OCI-LY1 (cell line): ENCODE measurements around the gene ADAM12.

ENCODE experiments used
- H2AFZ ChIP-seq: fragments of 200-600 bp; sonication (generic), shearing (Covaris generic); 2 replicates; pipeline ENCODE4 v1.6.0; 2014; ENCODE audit warnings: antibody characterized with exemption, mild to moderate bottlenecking, low read length
- H3F3A ChIP-seq: fragments of 200-600 bp; sonication (generic), shearing (Covaris generic); 2 replicates; pipeline ENCODE4 v1.6.0; 2014; ENCODE audit warnings: mild to moderate bottlenecking, antibody characterized with exemption, low read length, moderate library complexity; ENCODE audit not compliant: insufficient read depth
- H3K27ac ChIP-seq: fragments of 200-600 bp; sonication (generic); 2 replicates; pipeline ENCODE4 v1.5.1; 2014; ENCODE audit warnings: low read length, mixed run types, mild to moderate bottlenecking, low read depth; ENCODE audit not compliant: poor library complexity, severe bottlenecking
- H3K27me3 ChIP-seq: fragments of 200-600 bp; sonication (generic); 2 replicates; pipeline ENCODE4 v1.6.0; 2014; ENCODE audit warnings: antibody characterized with exemption, mild to moderate bottlenecking, low read length, moderate library complexity; ENCODE audit not compliant: insufficient read depth
- H3K36me3 ChIP-seq: fragments of 200-600 bp; sonication (generic); 2 replicates; pipeline ENCODE4 v1.6.1; 2014; ENCODE audit warnings: mild to moderate bottlenecking, antibody characterized with exemption, low read length, moderate library complexity, mixed read lengths; ENCODE audit not compliant: insufficient read depth
- H3K4me1 ChIP-seq: fragments of 200-600 bp; sonication (generic); 2 replicates; pipeline ENCODE4 v1.5.1; 2014; ENCODE audit warnings: mild to moderate bottlenecking, low read length, moderate library complexity; ENCODE audit not compliant: insufficient read depth, severe bottlenecking
- H3K4me2 ChIP-seq: fragments of 200-600 bp; sonication (generic), shearing (Covaris generic); 2 replicates; pipeline ENCODE4 v1.6.1; 2014; ENCODE audit warnings: low read length
- H3K4me3 ChIP-seq: fragments of 200-600 bp; sonication (generic); 2 replicates; pipeline ENCODE4 v1.5.1; 2014; ENCODE audit warnings: low read length, low read depth, mild to moderate bottlenecking, mixed read lengths; ENCODE audit not compliant: poor library complexity, severe bottlenecking
- H3K79me2 ChIP-seq: fragments of 200-600 bp; shearing (Covaris generic); 2 replicates; pipeline ENCODE4 v1.6.1; 2016; ENCODE audit warnings: mixed run types, low read length, mixed read lengths; ENCODE audit not compliant: insufficient read depth
- H3K9ac ChIP-seq: fragments of 200-600 bp; sonication (generic), shearing (Covaris generic); 2 replicates; pipeline ENCODE4 v1.6.1; 2014; ENCODE audit warnings: mild to moderate bottlenecking, low read length, mixed read lengths
- H3K9me2 ChIP-seq: fragments of 200-600 bp; sonication (generic), shearing (Covaris generic); 2 replicates; pipeline ENCODE4 v1.6.1; 2014; ENCODE audit warnings: low read depth, mild to moderate bottlenecking, low read length, mixed read lengths
- H3K9me3 ChIP-seq: fragments of 200-600 bp; shearing (Covaris generic); 2 replicates; pipeline ENCODE4 v1.6.1; 2014; ENCODE audit warnings: low read length, mixed read lengths
- H4K20me1 ChIP-seq: fragments of 200-600 bp; sonication (generic), shearing (Covaris generic); 2 replicates; pipeline ENCODE4 v1.6.0; 2016; ENCODE audit warnings: mild to moderate bottlenecking, low read length; ENCODE audit not compliant: insufficient read depth
- CTCF ChIP-seq: fragments of 200-600 bp; sonication (generic), shearing (Covaris generic); IDR thresholded peaks from 2 replicates; pipeline ENCODE4 v1.5.1; 2017; ENCODE audit warnings: mild to moderate bottlenecking, antibody characterized with exemption, low read length, moderate library complexity, mixed read lengths
- EZH2 ChIP-seq: fragments of 200-600 bp; sonication (generic), shearing (Covaris generic); IDR thresholded peaks from 2 replicates; pipeline ENCODE4 v1.8.0; 2017; ENCODE audit warnings: borderline replicate concordance, mixed run types, mild to moderate bottlenecking, antibody characterized with exemption, low read length, moderate library complexity, mixed read lengths

ADAM12 gene

GRCh38 chr10:126390324-126390723 lies 2.0 kb upstream of the ADAM12 start:
- H3K9me2 ChIP-seq, result no peaks in the 10 kb centered on the region
- no peaks in the 10 kb centered on the region for H3F3A ChIP-seq
- H3K36me3 ChIP-seq, result no peaks in the 10 kb centered on the region
- no peaks in the 10 kb centered on the region for H3K4me1 ChIP-seq
- no peak overlapping the region for H3K4me2 ChIP-seq
- no peak overlapping the region for H2AFZ ChIP-seq
- no peaks in the 10 kb centered on the region for H3K27me3 ChIP-seq
- H3K27ac ChIP-seq, result no peak overlapping the region
- no peaks in the 10 kb centered on the region for H3K9me3 ChIP-seq
- H3K9ac ChIP-seq, result no peak overlapping the region
- no peaks in the 10 kb centered on the region for H4K20me1 ChIP-seq
- TF ChIP-seq EZH2, result no peak
- no peak for TF ChIP-seq CTCF
- no peak overlapping the region for H3K4me3 ChIP-seq
- H3K79me2 ChIP-seq, result no peaks in the 10 kb centered on the region

- no peak overlapping the region for H3K27ac ChIP-seq
- no peaks in the 10 kb centered on the region for H4K20me1 ChIP-seq
- TF ChIP-seq CTCF (no peak), EZH2 (no peak)
Measured at GRCh38 chr10:126387041-126387921, 996 bp downstream of the ADAM12 start.

GRCh38 chr10:126384269-126384873 lies 3.9 kb downstream of the ADAM12 start:
- Histone ChIP-seq H3K4me1 (no peaks in the 10 kb centered on the region), H3K27ac (no peak overlapping the region), H3K9ac (no peak overlapping the region), H4K20me1 (no peaks in the 10 kb centered on the region), H3K4me3 (no peak overlapping the region), H3K36me3 (no peaks in the 10 kb centered on the region), H3F3A (no peaks in the 10 kb centered on the region), H3K27me3 (no peaks in the 10 kb centered on the region), H3K9me3 (no peaks in the 10 kb centered on the region), H2AFZ (no peak overlapping the region), H3K79me2 (no peaks in the 10 kb centered on the region), H3K9me2 (no peaks in the 10 kb centered on the region), H3K4me2 (no peak overlapping the region)
- TF ChIP-seq CTCF, result no peak
- TF ChIP-seq EZH2, result no peak

More at GRCh38 chr10:126387041-126387921, 996 bp downstream of the ADAM12 start:
- Histone ChIP-seq H2AFZ (no peak overlapping the region), H3K9me3 (no peaks in the 10 kb centered on the region), H3K79me2 (no peaks in the 10 kb centered on the region), H3K27me3 (no peaks in the 10 kb centered on the region), H3K36me3 (no peaks in the 10 kb centered on the region), H3K9me2 (no peaks in the 10 kb centered on the region), H3F3A (no peaks in the 10 kb centered on the region), H3K4me1 (no peaks in the 10 kb centered on the region), H3K4me3 (no peak overlapping the region), H3K9ac (no peak overlapping the region), H3K4me2 (no peak overlapping the region)
